Left cardiac atrium (tissue), 4 donors: ENCODE measurements around the gene PLA2G2D. TPM values are rescaled to one million over a fixed set of nuclear protein-coding genes. Genes with fewer than 3 reads are reported as not detected.
"Not testable (repeated sequence)": the region's sequence is repeated elsewhere in the genome, so short reads cannot be mapped to it uniquely, and the experiment has no call there.

ENCODE experiments used
- ATAC-seq, 2 donors: fragments of 200-7000 bp; cut with Tn5 transposase; one replicate each; pipeline ENCODE4 v1.9.1; 2020; ENCODE audit warnings: mild to moderate bottlenecking in 2 of 2, moderate library complexity in 2 of 2
- DNase-seq: peaks from one replicate; pipeline ENCODE4 v3.0.0-alpha.2; 2020
- intact Hi-C, 2 donors: fragments of 100-400 bp; cut with DNase I; formaldehyde crosslinking; loops; one replicate each; pipeline versions ENCODE4 v1.14.1 to v1.15.1; 2022 to 2023
- total RNA-seq, 2 donors: library from RNA; stranded (reverse); fragmentation: NEBNext Ultra II Directional; extraction: Animal tissue kit (Norgen Biotek cat#: 25700); gene quantifications; one replicate each; pipeline ENCODE4 v1.2.1, GENCODE V29; 2021
- donor health status: DM: no; HTN: yes; CAD: no.
- donor health status: DM: no; HTN: yes; CAD: no; lungs with severe emphysema.
- donor health status: DM: yes; HTN: yes; CAD: no.
- donor health status: Dilated cardiomyopathy.

Gene PLA2G2D
- total RNA-seq, 2 donors from 2014 or later = not detected

DNA sequence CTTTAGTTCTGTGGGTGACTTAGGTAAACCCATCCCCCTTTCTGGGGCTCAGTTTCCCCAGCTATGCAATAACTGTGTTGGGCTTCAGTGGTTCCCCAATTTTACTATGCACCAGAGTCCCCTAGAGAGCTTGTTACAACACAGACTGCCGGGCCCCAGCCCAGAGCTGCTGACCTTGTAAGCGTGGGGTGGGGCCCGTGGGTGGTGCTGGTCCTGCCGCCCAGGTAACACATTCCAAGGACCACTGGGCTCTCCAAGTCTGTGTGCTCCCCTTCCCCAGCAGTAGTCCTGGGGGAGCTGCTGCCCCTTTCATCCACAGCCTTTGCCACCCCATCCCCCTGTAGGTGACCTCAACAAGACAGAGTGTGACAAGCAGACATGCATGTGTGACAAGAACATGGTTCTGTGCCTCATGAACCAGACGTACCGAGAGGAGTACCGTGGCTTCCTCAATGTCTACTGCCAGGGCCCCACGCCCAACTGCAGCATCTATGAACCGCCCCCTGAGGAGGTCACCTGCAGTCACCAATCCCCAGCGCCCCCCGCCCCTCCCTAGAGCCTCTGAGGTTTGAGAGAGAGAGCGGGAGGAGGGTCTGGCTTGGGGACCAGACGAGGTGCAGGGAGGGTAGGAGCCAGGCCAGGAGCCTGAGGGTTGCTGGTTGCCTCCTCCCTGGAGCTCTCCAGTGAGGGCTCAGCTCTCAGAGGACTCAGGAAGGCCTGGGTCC, 28.7 kb upstream of the PLA2G2D start:
- ATAC-seq = no peak
- intact Hi-C loops = loop anchor here in 1 of 2 donors (10.0 kb wide), 1 partner anchor 173 kb away; the partner anchor contains the start of gene PLA2G2A
- no peak for DNase-seq

- DNase-seq (no peak), ATAC-seq (no peak)
- intact Hi-C loops = loop anchor here in 1 of 2 donors (5.0 to 10.0 kb wide), 2 partner anchors 42 to 169 kb away; partner anchors contain the start of gene PLA2G2A
Observed at GRCh38 chr1:20143734-20144565, 24.6 kb upstream of the PLA2G2D start.

GRCh38 chr1:20143318-20143717, 24.0 kb upstream of the PLA2G2D start:
- ATAC-seq (no peak), DNase-seq (no peak)
- intact Hi-C loops = loop anchor here in 1 of 2 donors (5.0 to 10.0 kb wide), 2 partner anchors 41 to 169 kb away; partner anchors contain the start of gene PLA2G2A

- intact Hi-C loops = loop anchor here in 1 of 2 donors (5.0 to 10.0 kb wide), 2 partner anchors 40 to 167 kb away; partner anchors contain the start of gene PLA2G2A
- ATAC-seq (no peak), DNase-seq (no peak)
Observed at GRCh38 chr1:20142001-20142710, 22.8 kb upstream of the PLA2G2D start.

GRCh38 chr1:20141466-20141865, 22.1 kb upstream of the PLA2G2D start:
- DNase-seq = no peak
- intact Hi-C loops = loop anchor here in 1 of 2 donors (5.0 to 10.0 kb wide), 2 partner anchors 39 to 167 kb away; partner anchors contain the start of gene PLA2G2A
- no peak for ATAC-seq

GRCh38 chr1:20141001-20141400, 21.7 kb upstream of the PLA2G2D start:
- no peak for ATAC-seq
- intact Hi-C loops = loop anchor here in 1 of 2 donors (5.0 to 10.0 kb wide), 2 partner anchors 39 to 166 kb away; partner anchors contain the start of gene PLA2G2A
- no peak for DNase-seq

DNA sequence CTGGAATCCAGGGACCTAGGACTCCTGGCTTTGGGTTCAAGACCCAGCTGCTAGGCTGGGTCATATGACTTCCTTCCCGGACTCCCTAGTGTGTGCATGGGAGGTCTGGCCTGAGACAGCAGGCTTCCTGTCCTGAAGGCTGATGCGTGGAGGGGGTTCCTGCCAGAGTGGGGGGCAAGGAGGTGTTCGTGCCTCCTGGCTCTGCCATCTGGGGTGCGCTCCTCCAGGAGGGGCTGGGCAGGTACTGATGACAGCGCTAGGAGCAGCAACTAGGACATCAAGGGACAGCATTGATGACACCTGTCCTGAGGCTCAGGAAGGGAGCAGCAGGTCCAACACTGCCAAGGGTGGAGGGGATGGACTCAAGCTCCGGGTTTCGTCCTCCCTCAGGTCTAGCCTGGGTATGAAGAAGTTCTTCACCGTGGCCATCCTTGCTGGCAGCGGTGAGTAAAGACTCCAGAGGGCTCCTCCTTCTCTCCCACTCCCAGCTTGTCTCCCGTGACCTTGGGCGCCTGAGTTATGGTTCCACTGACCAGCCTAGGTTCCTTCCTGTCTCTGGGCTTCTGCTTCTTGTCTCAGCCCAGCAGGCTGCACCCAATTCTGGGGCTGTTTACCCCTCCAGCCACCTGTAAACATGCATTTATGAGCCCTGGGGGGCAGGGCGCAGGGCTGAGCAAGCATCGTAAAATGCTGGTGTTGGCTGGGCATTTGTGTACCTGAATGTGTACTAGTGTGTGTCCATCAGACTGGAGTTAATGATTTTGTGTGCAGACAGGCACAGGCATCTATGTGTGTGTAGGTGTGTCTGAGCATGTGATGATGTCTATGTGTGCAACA, 20.7 kb upstream of the PLA2G2D start:
- intact Hi-C loops = loop anchor here in 1 of 2 donors (5.0 to 10.0 kb wide), 2 partner anchors 38 to 165 kb away; partner anchors contain the start of gene PLA2G2A

DNA sequence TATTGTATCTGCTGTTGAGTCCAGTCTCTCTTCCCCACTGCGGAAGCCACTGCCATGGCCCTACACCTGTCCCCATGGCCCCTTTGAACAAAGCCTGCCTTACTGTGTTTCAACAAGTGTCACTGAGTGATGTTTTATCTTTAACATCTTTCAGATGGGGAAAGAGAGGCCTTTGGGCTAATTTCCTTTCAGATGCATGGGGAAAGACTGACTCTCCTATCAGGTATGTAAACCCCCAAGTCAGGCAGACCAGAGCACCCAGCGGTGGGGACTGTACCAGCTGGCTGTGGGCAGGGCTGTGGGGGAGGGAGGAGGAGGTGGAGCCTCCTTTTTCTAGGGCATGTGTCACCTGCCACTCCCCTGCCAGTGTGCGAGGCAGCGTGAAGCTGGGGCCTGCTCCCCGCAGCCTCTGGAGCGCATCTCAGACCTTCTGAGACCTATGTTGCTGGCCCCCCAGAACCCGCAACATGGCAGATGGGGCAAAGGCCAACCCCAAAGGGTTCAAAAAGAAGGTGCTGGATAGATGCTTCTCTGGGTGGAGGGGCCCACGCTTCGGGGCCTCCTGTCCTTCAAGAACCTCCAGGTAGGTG, 19.7 kb upstream of the PLA2G2D start, which contains the start of gene PLA2G2F:
TSS of gene PLA2G2F (plus strand) at position 363 of the 590 bp plus-strand sequence. CDS start at position 468, 105 bp downstream.
- intact Hi-C loops = no loop called here
- DNase-seq (no peak), ATAC-seq (no peak)

More for the DNA sequence above, 20.7 kb upstream of the PLA2G2D start:
- no peak for ATAC-seq
- no peak for DNase-seq

DNA sequence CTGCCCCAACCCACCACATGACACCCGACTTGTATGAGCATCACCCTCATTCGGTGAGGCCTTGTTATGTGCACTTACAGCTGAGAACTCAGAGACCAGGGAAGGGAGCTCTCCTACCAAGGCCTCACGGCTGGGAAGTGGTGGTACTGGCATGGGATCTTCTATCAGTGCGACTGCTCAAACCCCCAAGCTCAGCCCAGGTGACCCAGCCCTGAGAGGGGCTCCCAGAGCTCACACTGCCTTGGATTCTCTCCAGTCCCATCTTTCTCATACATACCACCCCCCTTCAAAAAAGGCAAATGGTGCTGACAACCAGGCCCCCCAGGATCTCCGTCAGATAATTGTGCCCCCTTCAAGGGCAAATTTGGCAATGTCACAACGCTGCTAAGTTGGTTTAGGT, 19.0 kb upstream of the PLA2G2D start:
- DNase-seq = no peak
- no peak for ATAC-seq
- intact Hi-C loops = no loop called here

DNA sequence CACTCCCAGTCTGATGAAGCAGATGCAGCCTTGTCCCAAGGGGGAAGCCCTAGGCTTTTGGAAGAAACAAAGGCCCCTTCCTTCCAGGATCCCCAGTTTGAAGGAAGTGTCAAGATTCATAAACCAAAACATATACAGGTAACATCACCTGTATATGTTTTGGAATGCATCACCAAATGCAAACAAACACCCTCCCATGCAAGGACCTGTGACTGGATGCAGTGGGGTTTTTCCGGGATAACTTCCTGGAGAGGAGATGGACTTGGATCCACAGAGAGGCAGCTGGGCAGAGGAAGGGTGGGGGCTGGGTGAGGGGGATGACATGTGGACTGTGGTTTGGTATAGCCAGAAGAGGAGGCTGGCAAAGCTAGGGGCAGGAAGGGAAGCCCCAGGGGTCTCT, 18.3 kb upstream of the PLA2G2D start:
- no peak for DNase-seq
- ATAC-seq = no peak
- intact Hi-C loops = no loop called here

GRCh38 chr1:20137055-20137454, 17.7 kb upstream of the PLA2G2D start:
- DNase-seq (no peak), ATAC-seq (no peak)
- intact Hi-C loops = no loop called here

- intact Hi-C loops = no loop called here
- DNase-seq = no peak
Observed at GRCh38 chr1:20136249-20136648, 16.9 kb upstream of the PLA2G2D start.

DNA sequence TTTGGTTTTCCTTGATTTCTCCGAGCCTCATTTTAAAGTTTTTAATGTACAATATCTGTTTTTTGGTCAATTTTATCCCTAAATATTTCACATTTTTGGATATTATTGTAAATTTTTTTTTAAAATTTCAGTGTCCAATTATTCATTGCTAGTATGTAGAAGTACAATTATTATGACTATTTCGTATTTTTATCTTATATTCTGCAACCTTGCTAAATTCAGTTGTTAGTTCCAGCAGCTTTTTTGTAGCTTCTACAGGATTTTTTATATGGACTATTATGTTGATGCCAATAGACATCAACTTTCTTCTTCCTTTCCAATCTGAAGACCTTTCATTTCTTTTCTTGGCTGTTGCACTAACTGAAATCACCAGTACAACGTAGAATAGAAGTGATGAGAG, 15.7 kb upstream of the PLA2G2D start:
- no peak for ATAC-seq
- intact Hi-C loops = no loop called here

More at GRCh38 chr1:20136249-20136648, 16.9 kb upstream of the PLA2G2D start:
- ATAC-seq = no peak

DNA sequence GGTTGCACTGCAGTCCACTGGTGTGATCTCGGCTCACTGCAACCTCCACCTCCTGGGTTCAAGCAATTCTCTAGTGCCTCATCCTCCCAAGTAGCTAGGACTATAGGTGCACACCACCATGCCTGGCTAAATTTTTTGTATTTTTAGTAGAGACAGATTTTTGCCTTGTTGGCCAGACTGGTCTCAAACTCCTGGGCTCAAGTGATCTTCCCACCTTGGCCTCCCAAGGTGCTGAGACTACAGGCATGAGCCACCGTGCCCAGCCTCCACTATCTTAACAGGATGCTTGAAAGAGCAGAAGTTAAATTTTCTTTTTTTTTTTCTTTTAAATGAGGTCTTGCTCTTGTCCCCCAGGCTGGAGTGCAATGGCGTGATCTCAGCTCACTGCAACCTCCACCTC, 11.2 kb upstream of the PLA2G2D start:
- intact Hi-C loops, DNase-seq, ATAC-seq: not testable (repeated sequence)

More for the DNA sequence above, 15.7 kb upstream of the PLA2G2D start:
- no peak for DNase-seq

DNA sequence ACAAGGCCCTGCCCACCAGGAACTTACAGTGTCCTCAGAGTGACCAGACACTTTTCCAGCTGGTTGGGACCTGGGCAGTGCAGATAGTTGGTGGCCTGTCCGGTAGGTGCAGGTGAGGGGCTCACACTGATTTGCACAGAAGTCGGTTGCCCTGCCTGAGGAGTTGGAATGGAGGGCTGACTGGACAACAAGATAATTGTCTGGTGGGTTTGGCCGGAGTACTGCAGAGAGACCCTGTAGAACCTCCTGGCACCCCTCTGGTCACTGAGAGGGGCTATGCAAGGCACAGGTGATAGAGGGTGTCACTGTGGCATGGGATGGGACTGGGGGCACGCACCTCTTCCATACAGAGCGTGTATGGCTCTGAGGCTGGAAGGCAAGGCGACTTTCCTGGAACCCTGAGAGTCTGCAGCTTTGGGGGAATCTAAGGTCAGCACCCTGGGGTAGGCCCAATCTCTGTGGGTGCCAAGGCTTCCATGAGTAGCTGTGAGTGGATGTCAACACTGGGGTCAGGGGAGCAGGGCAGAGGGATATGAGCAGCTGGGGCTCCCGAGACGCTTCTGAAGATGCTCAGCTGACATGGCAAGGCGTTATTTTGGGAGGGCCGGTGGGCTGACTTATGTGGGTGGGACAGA, 7.6 kb upstream of the PLA2G2D start:
- intact Hi-C loops = no loop called here
- no peak for ATAC-seq
- no peak for DNase-seq

DNA sequence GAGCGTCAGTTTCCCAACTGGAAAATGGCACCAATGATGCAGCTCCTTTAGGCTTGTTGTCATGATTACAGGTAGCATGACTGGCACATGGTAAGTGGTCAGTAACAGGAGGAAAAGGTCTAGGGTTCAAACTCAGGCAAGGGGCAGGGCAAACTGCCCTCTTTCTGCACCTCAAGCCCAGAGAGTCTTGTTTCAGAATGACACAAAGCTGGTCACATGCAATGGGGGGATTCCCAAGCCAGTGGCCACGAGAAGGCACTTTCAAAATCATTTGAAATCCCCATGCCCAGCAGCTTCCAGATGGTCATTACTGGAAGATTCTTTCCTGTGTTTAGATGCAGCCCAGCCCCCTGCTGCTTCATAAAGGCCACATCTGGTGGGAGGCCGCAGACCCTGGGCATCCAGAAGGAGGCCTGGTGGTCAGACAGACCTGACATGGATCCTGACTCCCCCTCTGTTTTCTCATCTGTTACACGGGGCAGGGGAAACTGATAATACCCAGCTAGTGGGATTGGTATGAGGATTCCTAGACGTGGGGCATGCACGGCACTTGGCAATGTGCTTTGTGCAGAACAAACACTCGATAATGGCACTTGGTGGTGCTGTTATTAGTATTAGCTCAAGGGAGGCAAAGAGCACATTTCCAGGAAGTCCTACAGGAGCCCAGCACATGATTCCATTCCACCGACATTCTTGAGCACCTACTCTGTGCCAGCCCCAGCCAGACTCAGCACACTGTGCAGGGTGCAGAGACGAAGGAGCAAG, 6.9 kb upstream of the PLA2G2D start:
- ATAC-seq (no peak), DNase-seq (no peak)
- intact Hi-C loops = no loop called here
